Left ventricle myocardium superior (tissue), 1 donor: ENCODE measurements around the gene CFDP1. TPM values are rescaled to one million over a fixed set of nuclear protein-coding genes. Genes with fewer than 3 reads are reported as not detected.

ENCODE experiments used
- ATAC-seq: fragments of 200-7000 bp; cut with Tn5 transposase; one replicate; pipeline ENCODE4 v1.9.1; 2020; ENCODE audit warnings: mild to moderate bottlenecking, moderate library complexity
- DNase-seq: peaks from one replicate; pipeline ENCODE4 v3.0.0-alpha.2; 2020
- intact Hi-C: fragments of 100-400 bp; cut with micrococcal nuclease; formaldehyde crosslinking; loops from one replicate; pipeline ENCODE4 v1.11.0; 2022
- total RNA-seq: library from RNA; stranded (reverse); fragmentation: NEBNext Ultra II Directional; extraction: Animal tissue kit (Norgen Biotek cat#: 25700); gene quantifications from one replicate; pipeline ENCODE4 v1.2.1, GENCODE V29; 2021
- donor health status: DM: no; HTN: yes; CAD: no; lungs with severe emphysema.

The CFDP1 gene
- total RNA-seq, 1 donor from 2014 or later: 24.7 TPM

DNA sequence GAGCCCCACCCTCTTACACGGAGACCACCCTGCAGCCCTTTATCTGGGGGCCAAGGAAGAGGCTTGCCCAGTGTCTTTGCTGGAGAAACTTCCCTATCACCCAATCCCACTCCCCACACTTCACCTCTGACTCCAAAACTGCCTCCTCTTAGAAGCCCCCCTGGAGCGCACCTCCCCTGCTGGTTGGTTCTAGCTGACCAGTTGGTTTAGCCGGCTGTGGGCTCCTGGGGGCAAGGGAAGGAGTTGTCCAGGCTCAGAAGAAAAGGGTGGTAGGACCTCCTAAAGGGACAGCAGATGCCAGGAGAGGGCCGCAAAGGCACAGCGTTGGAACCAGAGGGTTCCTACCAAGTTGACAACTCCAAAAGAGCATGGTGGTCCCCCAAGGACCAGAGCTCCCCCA is 183.9 kb downstream of the CFDP1 start:
- intact Hi-C loops: no loop called here
- DNase-seq (no peak), ATAC-seq (no peak)

DNA sequence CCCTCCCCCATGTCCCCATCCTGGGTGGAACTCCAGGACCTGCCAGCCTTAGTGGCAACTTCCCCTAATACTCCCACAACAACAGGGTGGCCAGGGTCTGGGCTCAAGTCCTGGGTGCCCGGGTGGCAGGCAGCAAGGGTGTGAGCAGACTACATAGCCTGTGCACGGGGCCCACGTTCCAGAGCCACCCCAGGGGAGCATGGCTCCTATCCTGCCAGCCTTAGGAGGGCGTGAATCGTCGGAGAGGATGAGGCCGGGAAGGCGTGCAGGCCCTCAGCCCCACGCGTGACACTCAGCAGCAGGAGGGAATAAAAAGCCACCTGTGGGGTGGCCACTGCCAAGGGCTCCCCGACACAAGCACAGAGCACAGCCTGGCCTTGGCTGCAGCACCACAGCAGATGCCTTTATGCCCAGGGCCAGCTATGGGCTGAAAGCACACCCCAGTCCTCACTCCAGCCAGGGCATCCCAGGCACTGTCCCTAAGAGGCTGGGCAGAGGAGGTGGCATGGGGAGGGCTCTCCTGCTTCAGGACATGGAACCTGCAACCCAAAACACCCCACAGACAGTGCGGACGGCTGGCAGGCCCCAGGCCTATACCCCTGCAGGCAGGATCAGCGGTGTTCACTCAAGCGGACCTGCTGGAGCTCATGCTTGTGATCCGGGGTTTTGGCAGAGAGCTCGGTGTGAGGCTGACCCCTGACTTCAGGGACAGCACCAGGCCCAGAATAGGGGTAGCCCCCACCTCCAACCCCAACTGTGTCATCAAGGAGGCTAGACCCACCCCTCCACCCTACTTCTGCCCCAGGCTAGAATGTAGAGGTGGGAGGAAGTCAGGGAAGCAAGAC is 184.5 kb downstream of the CFDP1 start:
- DNase-seq: no peak
- intact Hi-C loops: no loop called here
- no peak for ATAC-seq

DNA sequence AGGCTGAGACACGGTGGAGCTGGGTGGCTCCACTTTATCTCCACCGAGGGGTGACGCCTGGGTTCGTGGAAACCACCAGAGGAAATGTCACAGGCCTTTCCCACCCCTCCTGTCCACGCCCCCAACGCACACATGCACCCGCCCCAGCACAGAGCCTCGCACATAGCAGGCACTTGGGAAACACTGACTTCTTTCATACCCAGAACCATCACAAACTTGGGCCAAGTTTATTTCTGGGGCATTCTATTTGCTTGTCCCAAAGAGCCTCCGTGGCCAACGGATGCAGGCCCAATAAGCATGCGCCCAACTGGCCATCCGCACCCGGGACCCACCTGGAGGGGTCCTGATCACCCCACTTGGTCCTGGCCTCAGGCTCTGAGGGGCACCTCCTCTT is 185.2 kb downstream of the CFDP1 start:
- ATAC-seq (no peak), DNase-seq (no peak)
- intact Hi-C loops: no loop called here

DNA sequence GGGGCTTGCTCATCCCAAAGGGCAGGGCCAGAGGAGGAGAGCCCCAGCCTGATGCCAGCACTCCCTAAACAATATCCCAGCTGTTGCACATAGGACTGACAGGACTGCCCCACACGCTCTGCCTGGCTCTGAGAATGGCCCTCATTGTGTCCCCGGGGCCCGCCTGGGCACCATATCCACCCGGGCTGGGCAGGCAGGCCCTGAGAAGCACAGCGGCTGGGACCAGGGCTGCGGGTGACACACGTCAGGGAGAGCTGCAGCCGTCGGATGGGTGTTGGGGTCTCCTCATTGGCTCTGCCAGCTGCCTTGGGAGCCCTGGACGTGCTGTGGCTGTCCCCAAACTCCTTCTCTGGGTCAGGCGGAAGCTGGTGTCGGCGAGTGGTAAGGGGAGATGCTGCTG is 186.1 kb downstream of the CFDP1 start:
- DNase-seq (no peak), ATAC-seq (no peak)
- intact Hi-C loops: no loop called here

DNA sequence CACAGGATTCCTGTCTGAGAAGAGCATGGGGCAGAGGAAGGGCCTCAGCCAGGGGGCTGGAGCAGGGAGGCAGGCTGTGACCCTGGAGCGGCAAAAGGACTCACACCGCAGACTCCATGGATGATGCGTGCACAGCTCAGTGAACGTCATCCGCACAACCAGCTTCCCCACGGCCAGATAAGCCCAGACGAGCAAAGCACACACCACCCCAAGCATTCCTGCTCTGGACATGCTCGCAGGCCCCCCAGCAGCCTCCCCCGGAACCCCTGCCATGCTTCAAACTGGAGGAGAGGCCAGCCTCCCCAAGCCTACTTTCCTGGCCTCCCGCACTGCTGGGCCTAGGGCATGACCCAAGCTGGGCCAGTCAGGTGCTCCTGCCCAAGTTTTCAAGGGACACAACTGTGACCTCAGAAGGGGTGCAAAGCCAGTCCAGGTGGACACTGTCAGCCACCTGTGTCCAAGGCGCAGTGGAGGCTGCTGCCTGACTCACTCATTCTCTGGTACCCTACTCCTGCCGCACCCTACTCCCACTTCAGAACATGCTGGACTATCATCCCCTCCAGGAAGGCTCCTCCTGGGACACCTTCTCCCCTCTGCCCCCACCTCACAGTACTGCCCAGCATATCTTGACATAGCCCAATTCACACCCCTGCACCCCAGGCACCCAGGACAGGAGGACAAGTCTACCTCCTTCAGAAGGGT is 186.6 kb downstream of the CFDP1 start:
- intact Hi-C loops: no loop called here
- no peak for ATAC-seq
- DNase-seq: no peak

DNA sequence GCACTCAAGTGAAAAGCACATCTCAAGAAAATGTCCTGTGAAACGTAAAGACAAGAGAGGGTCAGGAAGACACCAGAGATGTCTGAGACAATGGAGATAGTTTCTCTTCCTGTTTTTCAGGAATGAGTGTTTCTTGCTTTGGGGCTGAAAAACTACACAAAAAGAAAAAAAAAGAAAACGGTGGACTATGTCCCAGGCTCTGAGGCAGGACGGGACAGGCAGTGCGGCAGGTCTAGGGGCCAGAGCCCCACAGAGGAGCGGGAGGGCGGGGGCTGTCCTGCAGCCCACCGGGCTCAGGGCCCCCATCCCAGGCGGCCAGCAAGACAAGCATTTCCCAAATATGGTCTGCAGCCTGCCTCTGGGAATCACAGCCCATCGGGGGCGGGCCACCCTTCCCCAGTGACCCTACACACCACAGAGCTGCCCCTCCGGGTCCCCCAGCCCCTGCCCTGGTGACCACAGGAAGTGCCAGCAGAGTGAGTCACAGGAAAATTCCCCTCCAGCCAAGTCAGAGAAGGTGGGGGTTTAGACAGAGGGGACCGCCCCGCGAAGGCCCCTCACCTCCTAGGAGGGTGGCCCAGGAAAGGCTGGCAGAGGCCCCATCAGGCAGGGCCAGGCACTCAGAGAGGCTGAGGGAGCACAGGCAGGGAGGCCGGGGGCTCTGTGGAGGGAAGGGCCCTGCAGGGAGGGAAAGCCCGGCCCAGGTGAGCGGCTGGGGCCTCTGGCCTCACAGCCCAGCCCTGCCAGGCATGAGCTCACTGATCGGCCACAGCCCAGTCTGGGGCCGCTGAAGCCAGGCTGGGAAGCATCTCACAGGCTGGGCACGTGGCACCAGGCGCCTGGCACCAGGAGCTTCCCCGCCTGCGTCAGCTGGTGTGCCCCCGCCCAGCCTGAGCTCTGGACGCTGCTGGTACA is 188.2 kb downstream of the CFDP1 start:
- intact Hi-C loops: no loop called here
- peak; percentile 77 for ATAC-seq
- peak; percentile 90 for DNase-seq

DNA sequence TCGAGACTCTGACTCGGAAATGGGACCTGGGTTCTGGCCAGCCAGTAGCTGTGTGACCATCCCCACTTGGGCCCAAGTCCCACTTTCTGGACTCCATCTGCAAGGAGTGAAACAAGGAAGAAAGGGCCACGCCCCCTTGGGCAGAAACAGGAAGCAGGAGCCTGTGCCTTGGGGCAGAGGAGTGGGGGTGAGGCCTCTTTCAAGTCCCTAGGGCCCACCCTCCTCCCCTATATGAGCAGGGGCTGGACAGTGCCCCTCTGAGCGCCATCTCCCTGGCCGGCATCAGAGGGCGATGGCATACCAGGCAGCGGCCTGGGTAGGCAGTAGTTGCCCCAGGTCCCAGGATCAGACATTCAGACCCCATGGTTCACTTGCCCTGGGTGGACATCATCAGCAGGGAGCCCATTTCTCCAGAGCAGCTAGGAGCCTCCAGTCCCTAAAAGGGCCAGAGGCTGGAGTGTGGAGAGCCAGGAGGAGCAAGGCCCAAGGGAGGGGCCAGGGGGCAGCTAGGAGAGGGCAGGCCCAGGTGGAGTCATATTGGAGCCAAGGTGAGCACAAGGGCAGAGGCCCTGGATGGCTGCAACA is 189.0 kb downstream of the CFDP1 start:
- intact Hi-C loops: no loop called here
- ATAC-seq (peak; percentile 11), DNase-seq (peak; percentile 64)

Other genes starting within 250 kb of the CFDP1 start
- gene CTRB2, start 226.3 kb downstream of the CFDP1 start, total RNA-seq: not detected
- gene CTRB1, start 214.5 kb downstream of the CFDP1 start, total RNA-seq: not detected
- 82.9 TPM for gene BCAR1, start 181.9 kb downstream of the CFDP1 start, total RNA-seq
- 8.6 TPM for gene TMEM170A, start 31.2 kb upstream of the CFDP1 start, total RNA-seq
- 0.27 TPM for gene CHST6, start 61.9 kb upstream of the CFDP1 start, total RNA-seq
- 0.07 TPM for gene CHST5, start 102.6 kb upstream of the CFDP1 start, total RNA-seq
- 4.6 TPM for gene TMEM231, start 122.7 kb upstream of the CFDP1 start, total RNA-seq
- 245 TPM for gene GABARAPL2, start 132.9 kb upstream of the CFDP1 start, total RNA-seq
- gene ADAT1, start 189.8 kb upstream of the CFDP1 start, total RNA-seq: 19.0 TPM
- gene KARS1, start 214.2 kb upstream of the CFDP1 start, total RNA-seq: 152 TPM
- gene TERF2IP, start 214.3 kb upstream of the CFDP1 start, total RNA-seq: 56.2 TPM
- not detected for gene CPHXL2, start 243.5 kb upstream of the CFDP1 start, total RNA-seq